Thyroid gland (tissue), 4 donors: Measurements from ENCODE around the gene ELMO1. TPM values are rescaled to one million over a fixed set of nuclear protein-coding genes. Genes with fewer than 3 reads are reported as not detected.

ENCODE experiments used
- DNase-seq, 2 donors: peaks; one replicate each; pipeline ENCODE4 v3.0.0-alpha.2; 2019
- H3K27ac ChIP-seq, 3 donors: fragments of 200-600 bp; sonication (generic); 1 replicate in 2 of 3; 2 replicates in 1 of 3; pipeline ENCODE4 v1.5.1; 2016 to 2019; ENCODE audit warnings: mild to moderate bottlenecking in 1 of 3, moderate library complexity in 1 of 3
- H3K27me3 ChIP-seq: fragments of 200-600 bp; sonication (generic); one replicate; pipeline ENCODE4 v1.5.1; 2019
- H3K36me3 ChIP-seq, 2 donors: fragments of 200-600 bp; sonication (generic); one replicate each; pipeline ENCODE4 v1.5.1; 2016 to 2019
- H3K4me1 ChIP-seq, 2 donors: fragments of 200-600 bp; sonication (generic); one replicate each; pipeline ENCODE4 v1.5.1; 2017 to 2019
- H3K4me3 ChIP-seq, 3 donors: fragments of 200-600 bp; sonication (generic); replicated peaks in 1 of 3; 1 replicate in 2 of 3; 2 replicates in 1 of 3; pipeline ENCODE4 v1.5.1; 2016; ENCODE audit warnings: mild to moderate bottlenecking in 1 of 3
- H3K9me3 ChIP-seq: fragments of 200-600 bp; sonication (generic); one replicate; pipeline ENCODE4 v1.5.1; 2017
- POLR2A ChIP-seq, 2 donors: fragments of 450-650 bp; IDR thresholded peaks; one replicate each; pipeline ENCODE4 v1.6.1; 2017; ENCODE audit warnings: antibody characterized with exemption in 2 of 2, mild to moderate bottlenecking in 2 of 2, moderate library complexity in 1 of 2
- WGBS, 2 donors: methylation state at CpG; one replicate each; pipeline ENCODE4 v1.1.5; 2017; 5-methylcytosine and 5-hydroxymethylcytosine counted together
- intact Hi-C: fragments of 100-400 bp; cut with DNase I; formaldehyde crosslinking; loops from one replicate; pipeline ENCODE4 v1.15.1; 2023
- total RNA-seq, 4 donors: library from RNA; depleted of rRNA; stranded (reverse); fragments of >200 nt; gene quantifications; one replicate each; pipeline ENCODE4 v1.2.3, GENCODE V29; 2016
- TF ChIP-seq, protein P1 (sequence below), 6 experiments: fragments of 200-600 bp in 3 of 6; fragments of 450-650 bp in 3 of 6; sonication (generic) in 3 of 6; IDR thresholded peaks; one replicate each; pipeline ENCODE4 v1.5.1; 2016 to 2019; ENCODE audit warnings: antibody characterized with exemption in 6 of 6, mild to moderate bottlenecking in 2 of 6, inconsistent platforms in 1 of 6, moderate library complexity in 1 of 6

ELMO1 gene
- total RNA-seq, 4 donors from 2014 or later: 168 to 423 (median 312) TPM

DNA sequence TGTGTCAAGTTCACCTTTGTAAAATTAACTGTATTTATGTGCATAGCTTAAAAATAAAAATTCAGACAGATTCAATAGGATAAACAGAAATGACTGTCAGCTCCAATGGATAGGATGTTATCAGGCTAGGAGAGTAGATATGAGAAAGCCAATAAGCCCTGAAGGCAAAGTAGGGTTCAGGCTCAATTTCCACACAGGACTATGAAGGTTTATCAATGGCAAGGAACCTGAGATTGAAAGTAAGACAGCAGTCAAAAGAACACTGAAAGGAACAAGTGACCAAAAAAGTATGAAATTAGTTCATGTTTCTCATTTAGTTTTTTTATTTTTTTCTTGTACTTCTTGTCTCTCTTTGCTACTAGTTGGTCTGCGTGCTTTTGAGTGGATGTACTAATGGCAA is 121.4 kb downstream of the ELMO1 start:
- DNase-seq: no peak
- Histone ChIP-seq H3K9me3 (no peaks in the 10 kb centered on the region), H3K4me3 (no peak overlapping the region), H3K27ac (no peak overlapping the region), H3K36me3 (no peaks in the 10 kb centered on the region), H3K4me1 (peaks cover 2 to 10% of the 10 kb centered on the region in 2 donors), H3K27me3 (no peaks in the 10 kb centered on the region)
- TF ChIP-seq, protein P1, sequence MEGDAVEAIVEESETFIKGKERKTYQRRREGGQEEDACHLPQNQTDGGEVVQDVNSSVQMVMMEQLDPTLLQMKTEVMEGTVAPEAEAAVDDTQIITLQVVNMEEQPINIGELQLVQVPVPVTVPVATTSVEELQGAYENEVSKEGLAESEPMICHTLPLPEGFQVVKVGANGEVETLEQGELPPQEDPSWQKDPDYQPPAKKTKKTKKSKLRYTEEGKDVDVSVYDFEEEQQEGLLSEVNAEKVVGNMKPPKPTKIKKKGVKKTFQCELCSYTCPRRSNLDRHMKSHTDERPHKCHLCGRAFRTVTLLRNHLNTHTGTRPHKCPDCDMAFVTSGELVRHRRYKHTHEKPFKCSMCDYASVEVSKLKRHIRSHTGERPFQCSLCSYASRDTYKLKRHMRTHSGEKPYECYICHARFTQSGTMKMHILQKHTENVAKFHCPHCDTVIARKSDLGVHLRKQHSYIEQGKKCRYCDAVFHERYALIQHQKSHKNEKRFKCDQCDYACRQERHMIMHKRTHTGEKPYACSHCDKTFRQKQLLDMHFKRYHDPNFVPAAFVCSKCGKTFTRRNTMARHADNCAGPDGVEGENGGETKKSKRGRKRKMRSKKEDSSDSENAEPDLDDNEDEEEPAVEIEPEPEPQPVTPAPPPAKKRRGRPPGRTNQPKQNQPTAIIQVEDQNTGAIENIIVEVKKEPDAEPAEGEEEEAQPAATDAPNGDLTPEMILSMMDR (IDR thresholded peaks at IDR 0.05): no peak
- TF ChIP-seq POLR2A (IDR thresholded peaks at IDR 0.05): no peak
- WGBS, 2 donors: 96 to 98% methylated on average over 1 of the region's 1 CpG
- intact Hi-C loops: no loop called here

DNA sequence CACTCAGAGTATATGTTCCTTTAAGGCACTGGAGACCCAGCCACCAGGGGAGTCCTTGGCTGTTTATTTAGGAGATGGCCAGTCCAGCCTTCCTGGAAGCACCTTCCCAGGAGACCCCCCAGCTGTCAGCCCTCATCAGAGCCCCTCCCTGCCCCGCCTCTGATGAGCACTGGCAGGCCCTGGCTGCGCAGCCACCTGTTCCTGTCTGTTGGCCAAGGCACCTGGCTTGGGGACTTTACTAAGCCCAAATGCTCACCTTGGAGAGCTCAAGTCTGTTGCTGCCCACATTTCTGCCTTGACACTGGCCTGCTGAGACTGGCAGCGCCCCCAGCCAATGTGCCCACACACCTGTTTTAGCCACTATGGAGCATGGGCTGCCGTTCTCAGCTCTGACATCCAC is 124.7 kb downstream of the ELMO1 start:
- intact Hi-C loops: no loop called here
- Histone ChIP-seq H3K27me3 (no peaks in the 10 kb centered on the region), H3K9me3 (no peaks in the 10 kb centered on the region), H3K36me3 (no peaks in the 10 kb centered on the region), H3K4me1 (no peaks in the 10 kb centered on the region), H3K27ac (no peak overlapping the region), H3K4me3 (no peak overlapping the region)
- no peak for TF ChIP-seq POLR2A (IDR thresholded peaks at IDR 0.05)
- TF ChIP-seq, protein P1 (IDR thresholded peaks at IDR 0.05): no peak
- WGBS, 2 donors: 94 to 97% methylated on average over 4 of the region's 4 CpGs
- no peak for DNase-seq

DNA sequence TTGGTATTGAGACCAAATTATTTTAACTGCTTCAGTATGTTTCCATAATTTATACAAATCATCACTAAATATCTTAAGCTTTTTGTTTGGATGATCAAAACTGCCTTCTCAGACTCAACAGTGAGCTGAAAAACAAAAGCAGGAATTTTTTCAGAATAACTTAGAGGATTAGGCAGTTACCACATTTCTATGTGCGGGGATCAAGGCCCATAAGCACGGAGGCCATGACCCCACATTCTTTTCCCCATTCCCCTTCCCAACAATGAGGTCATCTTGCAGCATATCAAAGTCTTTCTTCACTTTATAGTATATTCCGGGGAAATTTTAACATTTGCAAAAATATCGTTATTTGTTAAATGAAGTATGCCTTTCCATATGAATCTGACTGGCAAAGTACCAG is 125.8 kb downstream of the ELMO1 start:
- intact Hi-C loops: no loop called here
- Histone ChIP-seq H3K27ac (no peak overlapping the region), H3K36me3 (no peaks in the 10 kb centered on the region), H3K4me3 (no peak overlapping the region), H3K4me1 (no peaks in the 10 kb centered on the region), H3K9me3 (no peaks in the 10 kb centered on the region), H3K27me3 (no peaks in the 10 kb centered on the region)
- 91 to 92% methylated on average over 4 of the region's 4 CpGs for WGBS, 2 donors
- TF ChIP-seq POLR2A (IDR thresholded peaks at IDR 0.05): no peak
- TF ChIP-seq, protein P1 (IDR thresholded peaks at IDR 0.05): no peak
- no peak for DNase-seq

DNA sequence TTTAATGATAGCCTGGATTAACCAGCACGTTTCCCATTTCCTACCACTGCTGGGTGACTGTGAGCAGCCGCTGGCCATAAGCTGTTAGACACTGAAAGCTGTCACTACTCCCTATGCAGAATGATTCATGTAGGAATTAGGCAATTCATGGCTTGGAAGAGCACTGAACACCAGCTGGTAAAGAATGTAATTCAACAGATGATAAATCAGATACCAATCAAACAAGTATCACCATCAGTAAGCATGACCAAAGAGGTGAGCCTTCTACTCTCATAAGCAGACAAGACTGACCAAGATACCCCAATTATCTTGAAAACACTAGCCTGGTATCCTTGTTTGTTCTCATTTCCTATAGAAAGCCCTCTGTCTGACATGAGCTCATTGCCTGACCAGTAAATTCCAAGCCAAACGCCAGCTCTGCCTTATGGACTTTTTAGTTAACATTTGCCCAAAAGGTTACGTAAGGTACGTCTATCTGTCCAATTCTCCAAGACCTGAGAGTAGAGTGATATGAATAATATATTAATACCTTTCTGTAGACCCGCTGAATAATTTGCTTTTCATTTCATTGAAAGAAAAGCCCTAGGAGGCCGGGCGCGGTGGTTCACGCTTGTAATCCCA is 127.7 kb downstream of the ELMO1 start:
- WGBS, 2 donors: 96 to 98% methylated on average over 10 of the region's 10 CpGs

More for the DNA sequence above, 127.7 kb downstream of the ELMO1 start:
- Histone ChIP-seq H3K9me3 (no peaks in the 10 kb centered on the region), H3K4me1 (peaks cover 0 to 5% of the 10 kb centered on the region in 2 donors), H3K36me3 (no peaks in the 10 kb centered on the region), H3K27ac (no peak overlapping the region), H3K27me3 (no peaks in the 10 kb centered on the region), H3K4me3 (no peak overlapping the region)
- no peak for DNase-seq
- intact Hi-C loops: no loop called here
- TF ChIP-seq, protein P1 (IDR thresholded peaks at IDR 0.05): no peak
- no peak for TF ChIP-seq POLR2A (IDR thresholded peaks at IDR 0.05)
